GM12892 (cell line): Measurements from ENCODE around the gene ERBB4.

Experiments used
- POLR2A ChIP-seq: IDR thresholded peaks from 2 replicates; pipeline ENCODE4 v1.6.1; 2011; ENCODE audit warnings: low read depth, low read length, control low read depth
- POLR2AphosphoS5 ChIP-seq: IDR thresholded peaks from 2 replicates; pipeline ENCODE4 v1.6.1; 2011; ENCODE audit warnings: low read depth, low read length, control low read depth
- TAF1 ChIP-seq: IDR thresholded peaks from 2 replicates; pipeline ENCODE4 v1.6.1; 2011; ENCODE audit warnings: low read depth, mild to moderate bottlenecking, control low read depth, low read length, borderline replicate concordance

GRCh38 chr2:212549463-212549862 is 10.9 kb upstream of the ERBB4 start:
- TF ChIP-seq POLR2AphosphoS5, result no peak
- TF ChIP-seq TAF1, result no peak
- TF ChIP-seq POLR2A, result no peak
